Measurements from ENCODE around the gene GAK. TPM values are rescaled to one million over a fixed set of nuclear protein-coding genes. Genes with fewer than 3 reads are reported as not detected.

Gene GAK
- polyA plus RNA-seq, 1 of the 3 experiments (the other 2 are of a cell fraction) = 35.9 TPM

DNA sequence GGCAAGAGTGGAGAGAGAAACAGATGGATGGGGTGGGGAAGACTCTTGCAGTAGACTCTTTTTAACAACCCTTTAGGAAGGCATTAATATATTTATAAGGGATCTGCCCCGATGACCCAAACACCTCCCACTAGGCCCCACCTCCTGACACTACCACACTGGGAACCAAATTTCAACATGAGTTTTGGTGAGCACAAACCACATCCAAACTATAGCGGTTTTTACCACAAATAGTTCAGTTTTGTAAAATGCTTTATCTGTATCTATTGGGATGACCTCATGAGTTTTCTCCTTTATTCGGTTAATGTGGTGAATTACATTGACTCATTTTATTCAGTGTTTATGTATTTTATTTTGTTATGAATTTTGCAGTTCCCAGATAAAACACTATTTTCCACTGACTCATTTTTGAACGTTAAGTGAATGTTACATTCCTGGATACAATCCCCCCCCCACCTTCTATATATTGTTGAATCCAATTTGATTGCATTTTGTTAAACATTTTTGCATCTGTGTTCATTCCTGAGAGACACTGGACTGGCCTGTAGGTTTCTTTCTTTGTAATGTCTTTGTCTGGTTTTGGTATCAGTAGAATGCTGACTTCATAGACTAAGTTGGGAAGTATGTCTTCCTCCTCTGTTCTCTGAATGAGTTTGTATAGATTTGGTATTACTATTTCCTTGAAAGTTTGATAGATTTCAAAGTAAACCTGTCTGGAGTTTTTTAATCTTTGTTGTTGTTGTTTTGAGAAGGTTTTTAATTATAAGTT is 92.3 kb downstream of the GAK start (continued):
- TF ChIP-seq, protein P1, sequence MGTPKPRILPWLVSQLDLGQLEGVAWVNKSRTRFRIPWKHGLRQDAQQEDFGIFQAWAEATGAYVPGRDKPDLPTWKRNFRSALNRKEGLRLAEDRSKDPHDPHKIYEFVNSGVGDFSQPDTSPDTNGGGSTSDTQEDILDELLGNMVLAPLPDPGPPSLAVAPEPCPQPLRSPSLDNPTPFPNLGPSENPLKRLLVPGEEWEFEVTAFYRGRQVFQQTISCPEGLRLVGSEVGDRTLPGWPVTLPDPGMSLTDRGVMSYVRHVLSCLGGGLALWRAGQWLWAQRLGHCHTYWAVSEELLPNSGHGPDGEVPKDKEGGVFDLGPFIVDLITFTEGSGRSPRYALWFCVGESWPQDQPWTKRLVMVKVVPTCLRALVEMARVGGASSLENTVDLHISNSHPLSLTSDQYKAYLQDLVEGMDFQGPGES (IDR thresholded peaks at IDR 0.05; ENCODE audit: low read depth, low read length) = no peak
- TF ChIP-seq TCF12 (IDR thresholded peaks at IDR 0.05) = no peak
- TF ChIP-seq, protein P2, sequence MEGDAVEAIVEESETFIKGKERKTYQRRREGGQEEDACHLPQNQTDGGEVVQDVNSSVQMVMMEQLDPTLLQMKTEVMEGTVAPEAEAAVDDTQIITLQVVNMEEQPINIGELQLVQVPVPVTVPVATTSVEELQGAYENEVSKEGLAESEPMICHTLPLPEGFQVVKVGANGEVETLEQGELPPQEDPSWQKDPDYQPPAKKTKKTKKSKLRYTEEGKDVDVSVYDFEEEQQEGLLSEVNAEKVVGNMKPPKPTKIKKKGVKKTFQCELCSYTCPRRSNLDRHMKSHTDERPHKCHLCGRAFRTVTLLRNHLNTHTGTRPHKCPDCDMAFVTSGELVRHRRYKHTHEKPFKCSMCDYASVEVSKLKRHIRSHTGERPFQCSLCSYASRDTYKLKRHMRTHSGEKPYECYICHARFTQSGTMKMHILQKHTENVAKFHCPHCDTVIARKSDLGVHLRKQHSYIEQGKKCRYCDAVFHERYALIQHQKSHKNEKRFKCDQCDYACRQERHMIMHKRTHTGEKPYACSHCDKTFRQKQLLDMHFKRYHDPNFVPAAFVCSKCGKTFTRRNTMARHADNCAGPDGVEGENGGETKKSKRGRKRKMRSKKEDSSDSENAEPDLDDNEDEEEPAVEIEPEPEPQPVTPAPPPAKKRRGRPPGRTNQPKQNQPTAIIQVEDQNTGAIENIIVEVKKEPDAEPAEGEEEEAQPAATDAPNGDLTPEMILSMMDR (IDR thresholded peaks at IDR 0.05) = no peak
- no peak for TF ChIP-seq RCOR1 (IDR thresholded peaks at IDR 0.05; ENCODE audit: low read length)
- no peak for TF ChIP-seq EP300 (IDR thresholded peaks at IDR 0.05; ENCODE audit: borderline replicate concordance in 1 of 2, low read depth in 1 of 2, low read length in 1 of 2)
- no peak for TF ChIP-seq EZH2phosphoT487 (IDR thresholded peaks at IDR 0.05; ENCODE audit: borderline replicate concordance, low read depth)
- no peak for TF ChIP-seq MEF2A (IDR thresholded peaks at IDR 0.05; ENCODE audit: borderline replicate concordance, low read depth)

DNA sequence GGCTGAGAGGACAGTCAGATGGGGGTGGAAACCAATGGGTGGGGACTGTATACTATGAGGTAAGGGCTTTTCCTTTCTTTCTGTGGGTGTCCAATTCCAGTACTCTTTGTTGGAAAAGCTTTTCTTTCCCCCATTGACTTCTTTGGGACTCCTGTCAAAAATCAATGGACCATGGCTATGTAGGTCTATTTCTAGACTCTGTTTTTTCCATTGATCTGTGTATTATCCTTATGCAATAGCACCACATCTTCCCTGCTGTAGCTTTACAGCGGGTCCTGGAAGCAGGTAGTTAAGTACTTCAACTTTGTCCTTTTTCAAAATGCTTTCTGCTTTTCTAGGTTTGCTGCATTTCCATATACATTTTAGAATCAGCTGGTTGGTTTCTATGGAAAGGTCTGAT is 94.3 kb downstream of the GAK start:
- Histone ChIP-seq H3K27me3 (ENCODE audit: insufficient read depth) (no peaks in the 10 kb centered on the region), H4K20me1 (ENCODE audit: insufficient read depth) (no peaks in the 10 kb centered on the region), H3K79me2 (ENCODE audit: insufficient read depth) (no peaks in the 10 kb centered on the region), H3K4me2 (no peak overlapping the region), H3K9me2 (no peaks in the 10 kb centered on the region), H3K4me3 (ENCODE audit: low read depth in 2 of 2, low read length in 1 of 2) (no peak overlapping the region), H3K9me3 (peaks cover 9% of the 10 kb centered on the region), H3K36me3 (replicated peaks in 1 of 2; ENCODE audit: control insufficient read depth in 1 of 2, insufficient read depth in 2 of 2, low read length in 1 of 2) (peaks cover 0 to 7% of the 10 kb centered on the region in 2 experiments), H3F3A (replicated peaks; ENCODE audit: insufficient read depth) (peaks cover 8% of the 10 kb centered on the region), H3K9ac (no peak overlapping the region), H3K4me1 (ENCODE audit: control insufficient read depth in 1 of 2, insufficient read depth in 2 of 2, low read depth in 1 of 2, low read length in 1 of 2) (peaks cover 0 to 8% of the 10 kb centered on the region in 2 experiments; a peak in 1 of 4 replicates), H3K27ac (ENCODE audit: low read depth in 2 of 2, low read length in 1 of 2) (no peak overlapping the region), H2AFZ (ENCODE audit: low read depth) (no peak overlapping the region)
- TF ChIP-seq, protein P3, sequence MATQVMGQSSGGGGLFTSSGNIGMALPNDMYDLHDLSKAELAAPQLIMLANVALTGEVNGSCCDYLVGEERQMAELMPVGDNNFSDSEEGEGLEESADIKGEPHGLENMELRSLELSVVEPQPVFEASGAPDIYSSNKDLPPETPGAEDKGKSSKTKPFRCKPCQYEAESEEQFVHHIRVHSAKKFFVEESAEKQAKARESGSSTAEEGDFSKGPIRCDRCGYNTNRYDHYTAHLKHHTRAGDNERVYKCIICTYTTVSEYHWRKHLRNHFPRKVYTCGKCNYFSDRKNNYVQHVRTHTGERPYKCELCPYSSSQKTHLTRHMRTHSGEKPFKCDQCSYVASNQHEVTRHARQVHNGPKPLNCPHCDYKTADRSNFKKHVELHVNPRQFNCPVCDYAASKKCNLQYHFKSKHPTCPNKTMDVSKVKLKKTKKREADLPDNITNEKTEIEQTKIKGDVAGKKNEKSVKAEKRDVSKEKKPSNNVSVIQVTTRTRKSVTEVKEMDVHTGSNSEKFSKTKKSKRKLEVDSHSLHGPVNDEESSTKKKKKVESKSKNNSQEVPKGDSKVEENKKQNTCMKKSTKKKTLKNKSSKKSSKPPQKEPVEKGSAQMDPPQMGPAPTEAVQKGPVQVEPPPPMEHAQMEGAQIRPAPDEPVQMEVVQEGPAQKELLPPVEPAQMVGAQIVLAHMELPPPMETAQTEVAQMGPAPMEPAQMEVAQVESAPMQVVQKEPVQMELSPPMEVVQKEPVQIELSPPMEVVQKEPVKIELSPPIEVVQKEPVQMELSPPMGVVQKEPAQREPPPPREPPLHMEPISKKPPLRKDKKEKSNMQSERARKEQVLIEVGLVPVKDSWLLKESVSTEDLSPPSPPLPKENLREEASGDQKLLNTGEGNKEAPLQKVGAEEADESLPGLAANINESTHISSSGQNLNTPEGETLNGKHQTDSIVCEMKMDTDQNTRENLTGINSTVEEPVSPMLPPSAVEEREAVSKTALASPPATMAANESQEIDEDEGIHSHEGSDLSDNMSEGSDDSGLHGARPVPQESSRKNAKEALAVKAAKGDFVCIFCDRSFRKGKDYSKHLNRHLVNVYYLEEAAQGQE (IDR thresholded peaks at IDR 0.05; ENCODE audit: low read depth, low read length) = no peak
- TF ChIP-seq RAD21 (IDR thresholded peaks at IDR 0.05; ENCODE audit: low read length) (no peak), CHD2 (IDR thresholded peaks at IDR 0.05; ENCODE audit: low read length, partially characterized antibody) (no peak), TCF12 (IDR thresholded peaks at IDR 0.05) (no peak), FOXM1 (IDR thresholded peaks at IDR 0.05; ENCODE audit: low read depth) (no peak), TAF1 (IDR thresholded peaks at IDR 0.05; ENCODE audit: borderline replicate concordance, low read depth, low read length) (no peak), EZH2phosphoT487 (IDR thresholded peaks at IDR 0.05; ENCODE audit: borderline replicate concordance, low read depth) (no peak), YY1 (IDR thresholded peaks at IDR 0.05; ENCODE audit: low read depth) (no peak), NRF1 (IDR thresholded peaks at IDR 0.05; ENCODE audit: low read depth, low read length) (no peak), FOSL2 (IDR thresholded peaks at IDR 0.05; ENCODE audit: borderline replicate concordance, low read depth) (no peak), GATA2 (CRISPR knock-in tag; IDR thresholded peaks at IDR 0.05) (no peak), RCOR1 (IDR thresholded peaks at IDR 0.05; ENCODE audit: low read length) (no peak), POLR2AphosphoS5 (IDR thresholded peaks at IDR 0.05; ENCODE audit: low read depth, low read length) (no peak), GABPA (IDR thresholded peaks at IDR 0.05; ENCODE audit: low read depth) (no peak), RXRA (IDR thresholded peaks at IDR 0.05; ENCODE audit: borderline replicate concordance, low read depth) (no peak)
- no peak for DNase-seq
- POLR2A ChIA-PET = no interaction called here
- CTCF ChIA-PET = interaction anchor here (0.7 kb wide), 1 partner anchor 13 kb away, joined by 3 read pairs; no protein-coding TSS in a partner anchor
- 69% methylated on average over 1 of the region's 1 CpG for WGBS (ENCODE audit: low lambda C conversion rate)

All from SK-N-SH (cell line).